ENCODE results near the gene SLC28A3.
"Not testable (repeated sequence)": the region's sequence is repeated elsewhere in the genome, so short reads cannot be mapped to it uniquely, and the experiment has no call there.

SLC28A3 gene

GRCh38 chr9:84340535-84340934, at the start of gene SLC28A3:
TSS of gene SLC28A3 (minus strand) at chr9:84340758. CDS start at chr9:84340633, 125 bp downstream.
- Histone ChIP-seq H3K36me3 (replicated peaks) (no peaks in the 10 kb centered on the region), H3K4me1 (peaks cover 10% of the 10 kb centered on the region), H3K4me3 (no peak within 1 kb of the TSS), H3K9me3 (no peaks in the 10 kb centered on the region), H3K27me3 (ENCODE audit: low read depth) (no peaks in the 10 kb centered on the region)
- no peak for DNase-seq (ENCODE audit: low spot score in 2 of 2)
- in situ Hi-C loops (cut with MboI; ENCODE audit: low sequenced_read_pairs), result no loop called here

GRCh38 chr9:84390254-84390653, 49.7 kb upstream of the SLC28A3 start:
- DNase-seq (ENCODE audit: low spot score in 2 of 2); H3K27me3 ChIP-seq (ENCODE audit: low read depth); H3K36me3 ChIP-seq (replicated peaks); H3K4me3 ChIP-seq; H3K4me1 ChIP-seq; H3K9me3 ChIP-seq: not testable (repeated sequence)
- in situ Hi-C loops (cut with MboI; ENCODE audit: low sequenced_read_pairs), result loop anchor here (10.0 kb wide), 1 partner anchor 565 kb away; no protein-coding TSS in a partner anchor

DNA sequence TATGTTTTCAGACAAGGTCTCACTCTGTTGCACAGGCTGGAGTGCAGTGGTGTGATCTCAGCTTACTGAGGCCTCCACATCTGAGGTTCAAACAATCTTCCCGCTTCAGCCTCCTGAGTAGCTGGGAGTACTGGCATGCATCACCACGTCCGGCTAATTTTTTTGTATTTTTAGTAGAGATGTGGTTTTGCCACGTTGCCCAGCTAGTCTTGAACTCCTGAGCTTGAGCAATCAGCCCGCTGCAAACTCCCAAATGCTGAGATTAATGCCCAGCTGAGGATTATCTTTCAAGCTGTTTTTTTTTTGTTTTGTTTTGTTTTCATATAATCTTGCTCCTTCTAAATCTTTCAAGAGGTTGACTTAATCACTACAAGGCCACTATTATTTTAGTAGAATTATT, 47.3 kb upstream of the SLC28A3 start:
- Histone ChIP-seq H3K27me3 (ENCODE audit: low read depth) (0 out of 2 replicates have a peak, but pooled peaks cover 2% of the 10 kb centered on the region), H3K4me3 (no peak overlapping the region), H3K9me3 (no peaks in the 10 kb centered on the region), H3K36me3 (replicated peaks) (no peaks in the 10 kb centered on the region), H3K4me1 (no peaks in the 10 kb centered on the region)
- DNase-seq (ENCODE audit: low spot score in 2 of 2), result no peak
- in situ Hi-C loops (cut with MboI; ENCODE audit: low sequenced_read_pairs), result no loop called here

GRCh38 chr9:84386753-84387152, 46.2 kb upstream of the SLC28A3 start:
- 0 out of 2 replicates have a peak, but pooled peaks cover 2% of the 10 kb centered on the region for H3K27me3 ChIP-seq (ENCODE audit: low read depth)
- DNase-seq (ENCODE audit: low spot score in 2 of 2), result no peak
- H3K36me3 ChIP-seq (replicated peaks), result no peaks in the 10 kb centered on the region
- H3K4me1 ChIP-seq, result no peaks in the 10 kb centered on the region
- H3K9me3 ChIP-seq, result no peaks in the 10 kb centered on the region
- in situ Hi-C loops (cut with MboI; ENCODE audit: low sequenced_read_pairs), result no loop called here
- H3K4me3 ChIP-seq, result no peak overlapping the region

DNA sequence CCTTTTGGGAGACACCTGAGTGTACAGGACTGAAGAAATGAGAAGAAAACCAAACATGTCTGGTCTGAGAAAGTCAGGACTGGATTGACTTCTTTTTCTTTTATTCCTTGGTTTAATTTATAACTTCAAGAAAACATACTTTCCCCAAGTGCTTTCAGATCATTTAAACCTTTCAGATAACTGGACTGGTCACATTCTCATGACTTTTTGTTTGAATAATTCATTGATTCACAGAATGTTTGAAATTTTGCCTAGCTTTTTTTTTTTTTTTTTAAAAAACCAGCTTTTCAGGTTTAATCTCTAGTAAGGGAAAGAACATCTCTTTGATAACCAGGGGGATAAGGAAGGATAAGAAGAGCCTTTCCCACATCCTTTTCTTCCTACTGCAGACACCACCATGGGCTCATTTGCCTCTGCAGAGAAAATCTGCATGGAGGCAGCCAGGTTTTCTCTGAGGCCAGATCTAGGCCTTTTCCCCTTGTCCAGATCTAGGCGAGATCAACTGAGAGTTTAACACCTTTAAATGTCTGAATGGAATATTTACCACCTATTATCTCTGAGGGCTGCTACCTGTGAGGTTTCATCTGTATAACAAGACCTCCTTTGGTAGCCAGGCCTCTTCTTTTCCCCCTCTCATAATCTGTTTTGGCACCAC, 45.0 kb upstream of the SLC28A3 start:
- in situ Hi-C loops (cut with MboI; ENCODE audit: low sequenced_read_pairs), result no loop called here
- Histone ChIP-seq H3K9me3 (no peaks in the 10 kb centered on the region), H3K27me3 (ENCODE audit: low read depth) (no peaks in the 10 kb centered on the region), H3K4me3 (no peak overlapping the region), H3K4me1 (no peaks in the 10 kb centered on the region), H3K36me3 (replicated peaks) (no peaks in the 10 kb centered on the region)
- no peak for DNase-seq (ENCODE audit: low spot score in 2 of 2)

- Histone ChIP-seq H3K27me3 (ENCODE audit: low read depth) (no peaks in the 10 kb centered on the region), H3K4me1 (no peaks in the 10 kb centered on the region), H3K9me3 (no peaks in the 10 kb centered on the region), H3K4me3 (no peak overlapping the region), H3K36me3 (replicated peaks) (no peaks in the 10 kb centered on the region)
- DNase-seq (ENCODE audit: low spot score in 2 of 2), result no peak
- in situ Hi-C loops (cut with MboI; ENCODE audit: low sequenced_read_pairs), result no loop called here
Measured at GRCh38 chr9:84384617-84385016, 44.1 kb upstream of the SLC28A3 start.

- no peak for DNase-seq (ENCODE audit: low spot score in 2 of 2)
- Histone ChIP-seq H3K36me3 (replicated peaks) (no peaks in the 10 kb centered on the region), H3K4me3 (no peak overlapping the region), H3K27me3 (ENCODE audit: low read depth) (no peaks in the 10 kb centered on the region), H3K4me1 (no peaks in the 10 kb centered on the region), H3K9me3 (no peaks in the 10 kb centered on the region)
- in situ Hi-C loops (cut with MboI; ENCODE audit: low sequenced_read_pairs), result no loop called here
Measured at GRCh38 chr9:84383178-84383577, 42.6 kb upstream of the SLC28A3 start.

- in situ Hi-C loops (cut with MboI; ENCODE audit: low sequenced_read_pairs), result no loop called here
- no peak for DNase-seq (ENCODE audit: low spot score in 2 of 2)
- Histone ChIP-seq H3K4me3 (no peak overlapping the region), H3K27me3 (ENCODE audit: low read depth) (no peaks in the 10 kb centered on the region), H3K9me3 (0 out of 2 replicates have a peak, but pooled peaks cover 2% of the 10 kb centered on the region), H3K36me3 (replicated peaks) (no peaks in the 10 kb centered on the region), H3K4me1 (no peaks in the 10 kb centered on the region)
Measured at GRCh38 chr9:84382720-84383119, 42.2 kb upstream of the SLC28A3 start.

GRCh38 chr9:84381508-84381907, 41.0 kb upstream of the SLC28A3 start:
- Histone ChIP-seq H3K9me3 (0 out of 2 replicates have a peak, but pooled peaks cover 2% of the 10 kb centered on the region), H3K4me1 (no peaks in the 10 kb centered on the region), H3K4me3 (no peak overlapping the region), H3K36me3 (replicated peaks) (no peaks in the 10 kb centered on the region), H3K27me3 (ENCODE audit: low read depth) (no peaks in the 10 kb centered on the region)
- in situ Hi-C loops (cut with MboI; ENCODE audit: low sequenced_read_pairs), result no loop called here
- DNase-seq (ENCODE audit: low spot score in 2 of 2), result no peak

DNA sequence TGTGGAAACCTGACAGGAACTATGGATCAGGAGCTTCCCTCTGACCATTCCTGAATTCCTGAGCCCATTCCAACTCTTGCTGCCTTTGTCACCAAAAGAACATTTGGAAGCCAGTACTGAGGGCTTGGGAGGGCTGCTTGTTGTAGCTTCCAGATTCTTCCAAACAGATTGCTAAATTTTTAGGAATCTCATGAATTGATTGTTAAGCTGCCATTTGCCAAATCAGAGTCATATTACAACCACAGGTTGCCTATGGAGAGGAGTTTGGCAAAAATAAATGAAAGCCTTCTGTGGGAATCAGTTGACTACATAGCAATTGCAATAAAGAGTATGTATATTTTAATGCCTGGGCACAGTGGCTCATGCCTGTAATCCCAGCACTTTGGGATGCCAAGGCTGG, 39.2 kb upstream of the SLC28A3 start:
- in situ Hi-C loops (cut with MboI; ENCODE audit: low sequenced_read_pairs), result no loop called here
- Histone ChIP-seq H3K36me3 (replicated peaks) (no peaks in the 10 kb centered on the region), H3K9me3 (0 out of 2 replicates have a peak, but pooled peaks cover 2% of the 10 kb centered on the region)

GRCh38 chr9:84375954-84376353, 35.4 kb upstream of the SLC28A3 start:
- Histone ChIP-seq H3K4me1 (peaks cover 8% of the 10 kb centered on the region), H3K9me3 (0 out of 2 replicates have a peak, but pooled peaks cover 2% of the 10 kb centered on the region), H3K36me3 (replicated peaks) (no peaks in the 10 kb centered on the region), H3K27me3 (ENCODE audit: low read depth) (peaks cover 4% of the 10 kb centered on the region; the same call in 1 of the 2 replicates), H3K4me3 (no peak overlapping the region)
- DNase-seq (ENCODE audit: low spot score in 2 of 2), result no peak
- in situ Hi-C loops (cut with MboI; ENCODE audit: low sequenced_read_pairs), result no loop called here

More for the DNA sequence above, 39.2 kb upstream of the SLC28A3 start:
- no peaks in the 10 kb centered on the region for H3K27me3 ChIP-seq (ENCODE audit: low read depth)
- no peak overlapping the region for H3K4me3 ChIP-seq
- peaks cover 1% of the 10 kb centered on the region; the same call in 1 of the 2 replicates for H3K4me1 ChIP-seq
- no peak for DNase-seq (ENCODE audit: low spot score in 2 of 2)

DNA sequence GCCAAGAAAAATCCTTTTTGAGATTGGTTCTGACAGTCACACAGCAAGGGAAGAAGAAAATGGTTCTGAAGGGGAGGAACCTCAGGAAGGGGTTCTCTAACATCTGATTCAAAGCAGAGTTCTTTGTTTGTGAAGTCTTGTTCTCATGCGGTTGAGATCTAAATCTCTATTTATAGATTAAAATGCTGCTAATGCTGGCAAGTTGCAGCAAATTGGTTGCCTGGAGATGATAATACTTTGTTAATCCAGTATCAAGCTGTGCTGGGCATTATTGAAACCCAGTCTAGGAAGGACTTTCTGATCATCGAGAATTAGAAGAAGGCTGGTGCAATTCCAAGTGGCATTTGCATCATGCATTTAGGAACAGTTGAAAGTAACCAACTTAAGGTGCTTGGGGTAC, 34.0 kb upstream of the SLC28A3 start:
- no peaks in the 10 kb centered on the region for H3K36me3 ChIP-seq (replicated peaks)
- peaks cover 10% of the 10 kb centered on the region for H3K27me3 ChIP-seq (ENCODE audit: low read depth)
- DNase-seq (ENCODE audit: low spot score in 2 of 2), result no peak
- peaks cover 11% of the 10 kb centered on the region for H3K4me1 ChIP-seq
- no peak overlapping the region for H3K4me3 ChIP-seq
- in situ Hi-C loops (cut with MboI; ENCODE audit: low sequenced_read_pairs), result no loop called here
- H3K9me3 ChIP-seq, result 0 out of 2 replicates have a peak, but pooled peaks cover 2% of the 10 kb centered on the region

DNA sequence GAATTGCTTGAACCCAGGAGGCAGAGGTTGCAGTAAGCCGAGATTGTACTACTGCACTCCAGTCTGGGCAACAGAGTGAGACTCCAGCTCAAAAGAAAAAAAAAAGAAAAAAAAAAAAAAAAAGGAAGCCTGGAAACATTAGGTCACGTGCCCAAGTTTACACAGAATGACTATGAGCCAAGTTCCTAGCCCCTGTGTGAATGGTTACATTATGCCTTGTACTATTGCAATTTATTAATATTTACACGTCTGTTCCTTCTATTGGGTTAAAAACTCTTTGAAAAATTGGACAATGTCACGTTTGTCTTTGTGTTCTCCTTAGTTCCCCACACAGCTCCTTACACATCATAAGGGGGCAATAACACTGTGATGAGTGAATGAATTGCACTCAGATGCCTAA, 33.5 kb upstream of the SLC28A3 start:
- in situ Hi-C loops (cut with MboI; ENCODE audit: low sequenced_read_pairs), result no loop called here
- DNase-seq (ENCODE audit: low spot score in 2 of 2), result no peak
- Histone ChIP-seq H3K27me3 (ENCODE audit: low read depth) (peaks cover 10% of the 10 kb centered on the region), H3K4me3 (no peak overlapping the region), H3K36me3 (replicated peaks) (no peaks in the 10 kb centered on the region), H3K4me1 (peaks cover 11% of the 10 kb centered on the region), H3K9me3 (0 out of 2 replicates have a peak, but pooled peaks cover 2% of the 10 kb centered on the region)

DNA sequence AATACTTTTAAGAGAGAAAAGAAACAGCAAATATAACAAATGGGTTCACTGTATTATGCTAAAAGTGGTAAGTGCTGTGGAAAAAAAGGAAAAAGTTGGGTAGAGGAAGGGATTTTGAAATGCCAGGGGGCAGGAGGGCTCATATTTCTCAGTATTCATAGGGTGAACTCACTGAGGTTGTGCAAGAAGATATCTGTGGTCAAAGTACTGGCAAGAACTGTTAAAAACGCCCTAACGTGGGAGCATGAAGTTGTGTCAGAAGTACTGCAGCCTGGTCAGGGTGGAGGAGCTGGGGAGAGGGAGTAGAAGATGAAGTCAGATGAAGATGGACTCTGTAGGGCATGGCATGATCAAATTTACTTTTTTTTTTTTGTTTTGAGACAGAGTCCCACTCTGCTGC, 31.2 kb upstream of the SLC28A3 start:
- Histone ChIP-seq H3K27me3 (ENCODE audit: low read depth) (peaks cover 10% of the 10 kb centered on the region), H3K4me3 (no peak overlapping the region), H3K4me1 (peaks cover 11% of the 10 kb centered on the region), H3K9me3 (no peaks in the 10 kb centered on the region), H3K36me3 (replicated peaks) (no peaks in the 10 kb centered on the region)
- no peak for DNase-seq (ENCODE audit: low spot score in 2 of 2)
- in situ Hi-C loops (cut with MboI; ENCODE audit: low sequenced_read_pairs), result no loop called here

All from HAP-1 (cell line).